ENCODE results near the gene MMP21.

DNA sequence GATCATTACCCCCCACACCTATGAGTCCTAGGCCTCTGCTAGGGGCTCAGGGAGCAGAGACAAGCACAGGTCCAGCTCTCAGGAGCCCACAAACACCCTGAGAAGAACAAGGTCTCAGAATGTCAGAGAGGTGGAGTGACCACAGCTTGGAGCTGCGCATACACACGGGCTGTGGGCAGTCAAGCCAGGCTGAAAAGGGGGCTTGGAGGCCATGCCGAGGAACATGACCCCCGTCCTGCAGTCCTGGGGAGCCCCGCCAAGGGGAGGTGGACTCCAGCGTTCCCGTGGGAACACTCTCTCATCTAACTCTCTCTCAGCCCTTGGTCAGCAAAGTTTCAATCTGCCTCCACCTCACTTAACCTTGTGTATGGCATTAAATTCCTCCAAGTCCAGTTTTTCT is 7.8 kb upstream of the MMP21 start:
- TF ChIP-seq, protein P1, sequence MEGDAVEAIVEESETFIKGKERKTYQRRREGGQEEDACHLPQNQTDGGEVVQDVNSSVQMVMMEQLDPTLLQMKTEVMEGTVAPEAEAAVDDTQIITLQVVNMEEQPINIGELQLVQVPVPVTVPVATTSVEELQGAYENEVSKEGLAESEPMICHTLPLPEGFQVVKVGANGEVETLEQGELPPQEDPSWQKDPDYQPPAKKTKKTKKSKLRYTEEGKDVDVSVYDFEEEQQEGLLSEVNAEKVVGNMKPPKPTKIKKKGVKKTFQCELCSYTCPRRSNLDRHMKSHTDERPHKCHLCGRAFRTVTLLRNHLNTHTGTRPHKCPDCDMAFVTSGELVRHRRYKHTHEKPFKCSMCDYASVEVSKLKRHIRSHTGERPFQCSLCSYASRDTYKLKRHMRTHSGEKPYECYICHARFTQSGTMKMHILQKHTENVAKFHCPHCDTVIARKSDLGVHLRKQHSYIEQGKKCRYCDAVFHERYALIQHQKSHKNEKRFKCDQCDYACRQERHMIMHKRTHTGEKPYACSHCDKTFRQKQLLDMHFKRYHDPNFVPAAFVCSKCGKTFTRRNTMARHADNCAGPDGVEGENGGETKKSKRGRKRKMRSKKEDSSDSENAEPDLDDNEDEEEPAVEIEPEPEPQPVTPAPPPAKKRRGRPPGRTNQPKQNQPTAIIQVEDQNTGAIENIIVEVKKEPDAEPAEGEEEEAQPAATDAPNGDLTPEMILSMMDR (conservative IDR thresholded peaks at IDR 0.05; ENCODE audit: low read depth in 2 of 2): no peak
- TF ChIP-seq POLR2AphosphoS5 (IDR thresholded peaks at IDR 0.05; ENCODE audit: low read depth) (no peak), EZH2 (IDR thresholded peaks at IDR 0.05; ENCODE audit: low read depth, unreplicated experiment) (no peak), ZNF114 (CRISPR knock-in tag; IDR thresholded peaks at IDR 0.05) (no peak), NANOG (IDR thresholded peaks at IDR 0.05; ENCODE audit: borderline replicate concordance) (no peak), EZH2phosphoT487 (IDR thresholded peaks at IDR 0.05; ENCODE audit: unreplicated experiment) (no peak)
- TF ChIP-seq, protein P2, sequence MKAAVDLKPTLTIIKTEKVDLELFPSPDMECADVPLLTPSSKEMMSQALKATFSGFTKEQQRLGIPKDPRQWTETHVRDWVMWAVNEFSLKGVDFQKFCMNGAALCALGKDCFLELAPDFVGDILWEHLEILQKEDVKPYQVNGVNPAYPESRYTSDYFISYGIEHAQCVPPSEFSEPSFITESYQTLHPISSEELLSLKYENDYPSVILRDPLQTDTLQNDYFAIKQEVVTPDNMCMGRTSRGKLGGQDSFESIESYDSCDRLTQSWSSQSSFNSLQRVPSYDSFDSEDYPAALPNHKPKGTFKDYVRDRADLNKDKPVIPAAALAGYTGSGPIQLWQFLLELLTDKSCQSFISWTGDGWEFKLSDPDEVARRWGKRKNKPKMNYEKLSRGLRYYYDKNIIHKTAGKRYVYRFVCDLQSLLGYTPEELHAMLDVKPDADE (IDR thresholded peaks at IDR 0.05): no peak
- TF ChIP-seq, protein P3, sequence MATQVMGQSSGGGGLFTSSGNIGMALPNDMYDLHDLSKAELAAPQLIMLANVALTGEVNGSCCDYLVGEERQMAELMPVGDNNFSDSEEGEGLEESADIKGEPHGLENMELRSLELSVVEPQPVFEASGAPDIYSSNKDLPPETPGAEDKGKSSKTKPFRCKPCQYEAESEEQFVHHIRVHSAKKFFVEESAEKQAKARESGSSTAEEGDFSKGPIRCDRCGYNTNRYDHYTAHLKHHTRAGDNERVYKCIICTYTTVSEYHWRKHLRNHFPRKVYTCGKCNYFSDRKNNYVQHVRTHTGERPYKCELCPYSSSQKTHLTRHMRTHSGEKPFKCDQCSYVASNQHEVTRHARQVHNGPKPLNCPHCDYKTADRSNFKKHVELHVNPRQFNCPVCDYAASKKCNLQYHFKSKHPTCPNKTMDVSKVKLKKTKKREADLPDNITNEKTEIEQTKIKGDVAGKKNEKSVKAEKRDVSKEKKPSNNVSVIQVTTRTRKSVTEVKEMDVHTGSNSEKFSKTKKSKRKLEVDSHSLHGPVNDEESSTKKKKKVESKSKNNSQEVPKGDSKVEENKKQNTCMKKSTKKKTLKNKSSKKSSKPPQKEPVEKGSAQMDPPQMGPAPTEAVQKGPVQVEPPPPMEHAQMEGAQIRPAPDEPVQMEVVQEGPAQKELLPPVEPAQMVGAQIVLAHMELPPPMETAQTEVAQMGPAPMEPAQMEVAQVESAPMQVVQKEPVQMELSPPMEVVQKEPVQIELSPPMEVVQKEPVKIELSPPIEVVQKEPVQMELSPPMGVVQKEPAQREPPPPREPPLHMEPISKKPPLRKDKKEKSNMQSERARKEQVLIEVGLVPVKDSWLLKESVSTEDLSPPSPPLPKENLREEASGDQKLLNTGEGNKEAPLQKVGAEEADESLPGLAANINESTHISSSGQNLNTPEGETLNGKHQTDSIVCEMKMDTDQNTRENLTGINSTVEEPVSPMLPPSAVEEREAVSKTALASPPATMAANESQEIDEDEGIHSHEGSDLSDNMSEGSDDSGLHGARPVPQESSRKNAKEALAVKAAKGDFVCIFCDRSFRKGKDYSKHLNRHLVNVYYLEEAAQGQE (IDR thresholded peaks at IDR 0.05; ENCODE audit: unreplicated experiment): no peak
